MV-4-11 (cell line): ENCODE results near the gene ZNF592.

ENCODE experiments used
- DNase-seq: peaks from one replicate; lab custom pipeline; 2025; lab: John Stamatoyannopoulos, UW

Gene ZNF592

DNA sequence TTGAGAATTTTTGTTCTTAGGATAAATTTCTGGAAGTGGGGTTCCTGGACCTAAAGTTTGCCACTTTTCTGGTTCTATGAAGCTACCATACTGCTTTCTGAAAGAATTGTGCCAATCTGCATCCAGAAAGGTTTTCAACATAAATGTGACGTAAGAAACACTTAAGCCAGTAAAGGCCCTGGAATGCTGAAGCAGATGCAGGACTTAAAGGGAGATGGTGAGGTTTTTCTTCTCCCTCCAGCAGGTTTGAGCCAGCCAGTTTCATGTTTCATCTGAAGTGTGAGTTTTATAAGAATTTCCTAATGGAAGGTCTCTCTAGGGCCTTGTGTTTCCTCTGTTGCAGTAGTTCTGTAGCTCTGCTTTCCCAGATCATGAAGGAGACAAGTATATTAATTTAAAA, 33.1 kb downstream of the ZNF592 start:
- DNase-seq, result no peak

DNA sequence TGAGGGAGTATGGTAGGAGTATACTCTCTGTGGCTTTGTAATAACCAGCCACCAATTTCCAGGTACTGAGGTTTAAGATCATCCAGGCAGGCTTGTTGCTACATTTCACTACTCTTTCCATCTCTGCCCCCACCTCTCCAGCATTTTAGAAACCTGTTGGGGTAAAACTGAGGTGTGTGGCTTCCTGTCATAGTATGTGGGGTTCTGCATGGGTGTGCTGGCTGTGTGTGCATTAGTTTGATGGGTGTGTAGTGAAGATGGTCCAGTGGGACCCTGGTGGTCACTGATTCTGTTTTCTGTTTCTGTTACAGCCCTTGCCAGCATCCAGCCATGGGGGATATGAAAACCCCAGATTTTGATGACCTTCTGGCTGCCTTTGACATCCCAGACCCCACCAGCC, 34.0 kb downstream of the ZNF592 start:
- no peak for DNase-seq

DNA sequence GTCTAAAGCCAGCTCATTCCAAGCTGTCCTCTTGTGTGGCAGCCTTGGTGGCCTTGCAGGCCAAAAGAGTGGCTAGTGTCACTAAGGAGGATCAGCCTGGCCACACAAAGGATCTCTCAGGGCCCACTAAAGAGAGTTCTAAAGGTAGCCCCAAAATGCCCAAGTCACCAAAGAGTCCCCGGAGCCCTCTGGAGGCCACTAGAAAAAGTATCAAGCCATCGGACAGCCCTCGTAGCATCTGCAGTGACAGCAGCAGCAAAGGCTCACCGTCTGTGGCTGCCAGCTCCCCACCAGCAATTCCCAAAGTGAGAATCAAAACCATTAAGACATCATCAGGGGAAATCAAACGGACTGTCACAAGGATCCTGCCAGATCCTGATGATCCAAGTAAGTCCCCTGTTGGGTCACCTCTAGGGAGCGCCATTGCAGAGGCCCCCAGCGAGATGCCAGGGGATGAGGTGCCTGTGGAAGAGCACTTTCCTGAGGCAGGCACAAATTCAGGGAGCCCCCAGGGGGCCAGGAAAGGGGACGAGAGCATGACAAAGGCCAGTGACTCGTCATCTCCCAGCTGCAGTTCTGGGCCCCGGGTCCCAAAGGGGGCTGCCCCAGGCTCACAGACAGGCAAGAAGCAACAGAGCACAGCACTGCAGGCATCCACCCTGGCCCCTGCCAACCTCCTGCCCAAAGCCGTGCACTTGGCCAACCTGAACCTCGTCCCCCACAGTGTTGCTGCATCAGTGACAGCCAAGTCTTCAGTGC, 35.3 kb downstream of the ZNF592 start:
- DNase-seq, result no peak

DNA sequence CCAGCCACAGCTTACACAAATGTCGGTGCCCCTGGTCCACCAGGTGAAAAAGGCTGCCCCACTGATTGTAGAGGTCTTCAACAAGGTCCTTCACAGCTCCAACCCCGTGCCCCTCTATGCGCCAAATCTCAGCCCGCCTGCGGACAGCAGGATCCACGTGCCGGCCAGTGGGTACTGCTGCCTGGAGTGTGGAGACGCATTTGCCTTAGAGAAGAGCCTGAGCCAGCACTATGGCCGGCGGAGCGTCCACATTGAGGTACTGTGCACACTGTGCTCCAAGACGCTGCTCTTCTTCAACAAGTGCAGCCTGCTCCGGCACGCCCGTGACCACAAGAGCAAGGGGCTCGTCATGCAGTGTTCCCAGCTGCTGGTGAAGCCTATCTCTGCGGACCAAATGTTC, 35.9 kb downstream of the ZNF592 start:
- no peak for DNase-seq

DNA sequence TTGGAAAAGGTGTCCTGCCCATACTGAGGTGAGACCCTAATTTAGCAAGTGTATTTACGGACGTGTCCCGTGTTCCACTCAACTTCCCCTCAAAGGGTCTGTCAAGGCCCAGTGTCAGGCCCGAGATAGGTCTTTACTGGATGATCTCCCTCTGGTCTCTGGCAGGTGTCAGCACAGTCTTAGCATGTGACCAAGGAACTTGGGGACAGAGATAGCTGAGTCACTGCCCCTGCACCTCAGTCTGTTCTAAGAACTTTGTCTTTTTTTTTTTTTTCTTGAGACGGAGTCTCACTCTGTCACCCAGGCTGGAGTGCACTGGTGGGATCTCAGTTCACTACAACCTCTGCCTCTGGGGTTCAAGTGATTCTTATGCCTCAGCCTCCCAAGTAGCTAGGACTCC, 36.7 kb downstream of the ZNF592 start:
- DNase-seq, result no peak

DNA sequence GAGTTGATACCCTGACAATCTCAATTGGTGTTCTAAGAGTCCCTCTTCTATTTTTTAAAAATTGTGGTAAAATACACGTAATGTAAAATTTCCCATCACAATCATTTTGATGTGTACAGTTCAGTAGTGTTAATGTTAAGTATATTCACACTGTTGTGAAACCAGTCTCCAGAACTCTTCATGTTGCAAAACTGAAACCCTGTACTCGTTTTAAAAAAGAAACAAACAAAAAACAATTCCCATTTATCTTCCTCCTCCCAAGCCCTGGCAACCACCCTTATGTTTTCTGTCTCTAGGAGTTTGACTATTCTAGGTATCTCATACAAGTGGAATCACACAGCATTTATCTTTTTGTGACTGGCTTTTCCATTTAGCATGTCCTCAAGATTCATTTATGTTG, 40.1 kb downstream of the ZNF592 start:
- DNase-seq, result no peak

DNA sequence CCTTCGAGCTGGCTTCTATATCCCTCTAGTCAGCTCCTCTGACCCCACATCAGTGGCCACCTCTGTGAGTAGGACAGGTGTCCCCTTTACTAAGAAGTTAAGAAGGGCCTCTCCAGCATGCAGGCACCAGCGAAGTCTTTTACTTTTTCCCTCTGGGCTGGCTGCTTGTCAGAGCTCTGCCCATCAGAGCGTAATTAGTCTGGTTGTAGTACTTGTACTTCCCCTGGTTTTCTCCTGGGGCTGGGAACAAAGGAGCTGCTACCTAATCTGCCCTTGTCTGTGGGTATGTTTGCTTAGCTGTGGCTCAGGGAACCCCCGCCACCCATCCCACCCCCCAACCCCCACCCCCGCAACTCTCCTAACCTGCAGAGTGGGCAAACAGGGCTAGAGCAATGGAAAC, 41.4 kb downstream of the ZNF592 start:
- DNase-seq, result no peak

DNA sequence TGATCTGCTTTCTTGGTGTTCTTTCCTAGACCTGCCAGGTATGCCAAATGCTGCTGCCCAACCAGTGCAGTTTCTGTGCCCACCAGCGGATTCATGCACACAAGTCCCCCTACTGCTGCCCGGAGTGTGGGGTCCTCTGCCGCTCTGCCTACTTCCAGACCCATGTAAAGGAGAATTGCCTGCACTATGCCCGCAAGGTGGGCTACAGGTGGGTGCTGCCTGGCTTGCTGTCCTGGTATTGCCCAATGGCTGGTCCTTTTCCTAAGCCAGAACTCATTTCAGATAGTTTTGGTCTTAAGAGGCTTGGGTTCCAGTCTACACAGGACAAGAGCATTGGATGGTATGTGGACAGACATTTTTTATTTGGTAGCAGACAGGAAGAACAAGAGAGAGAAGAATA, 42.3 kb downstream of the ZNF592 start:
- no peak for DNase-seq

DNA sequence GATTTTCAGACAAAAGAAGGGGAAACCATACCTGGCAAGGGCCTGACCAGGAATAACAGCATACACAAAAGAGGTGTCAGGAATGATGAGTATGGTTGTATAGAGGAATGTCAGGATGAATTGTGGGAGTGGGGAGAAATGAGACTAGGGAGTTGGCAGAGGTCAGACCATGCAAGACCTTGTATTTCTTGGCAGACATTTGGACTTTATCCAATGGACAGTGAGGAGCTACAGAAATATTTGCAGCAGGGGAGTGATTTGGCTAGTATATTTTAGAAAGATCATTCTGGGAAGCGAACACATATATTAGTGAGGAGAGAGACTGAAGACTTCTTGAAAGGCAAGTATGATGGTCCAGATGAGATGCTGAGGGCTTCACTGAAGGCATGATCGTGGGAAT, 43.4 kb downstream of the ZNF592 start:
- DNase-seq, result no peak

DNA sequence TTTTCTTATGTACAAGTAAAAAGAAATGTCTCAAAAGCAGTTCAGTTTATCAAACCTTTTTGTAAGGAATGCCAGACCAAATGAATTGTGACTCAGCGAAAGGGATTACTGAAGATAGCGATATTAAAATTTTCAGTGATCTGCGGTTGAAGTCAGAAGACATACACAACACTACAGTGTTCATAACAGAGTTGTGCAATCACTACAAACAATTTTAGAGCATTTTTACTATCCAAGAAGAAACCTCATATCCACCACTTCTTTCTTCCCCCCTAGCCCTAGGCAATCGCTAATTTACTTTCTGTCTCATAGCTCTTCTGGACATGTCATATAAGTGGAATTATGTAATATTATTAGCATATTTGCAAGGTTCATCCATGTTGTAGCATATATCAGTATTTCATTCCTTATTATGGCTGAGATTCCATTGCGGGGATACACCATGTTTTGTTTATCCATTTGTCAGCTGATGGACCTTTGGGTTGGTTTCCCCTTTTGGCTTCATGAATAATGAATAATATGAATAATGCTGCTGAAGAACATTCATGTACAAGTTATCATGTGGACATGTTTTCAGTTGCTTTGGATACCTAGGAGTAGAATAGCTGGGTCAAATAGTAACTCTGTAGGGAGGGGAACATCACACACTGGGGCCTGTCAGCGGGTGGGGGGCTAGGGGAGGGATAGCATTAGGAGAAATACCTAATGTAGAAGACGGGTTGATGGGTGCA, 45.2 kb downstream of the ZNF592 start:
- no peak for DNase-seq

DNA sequence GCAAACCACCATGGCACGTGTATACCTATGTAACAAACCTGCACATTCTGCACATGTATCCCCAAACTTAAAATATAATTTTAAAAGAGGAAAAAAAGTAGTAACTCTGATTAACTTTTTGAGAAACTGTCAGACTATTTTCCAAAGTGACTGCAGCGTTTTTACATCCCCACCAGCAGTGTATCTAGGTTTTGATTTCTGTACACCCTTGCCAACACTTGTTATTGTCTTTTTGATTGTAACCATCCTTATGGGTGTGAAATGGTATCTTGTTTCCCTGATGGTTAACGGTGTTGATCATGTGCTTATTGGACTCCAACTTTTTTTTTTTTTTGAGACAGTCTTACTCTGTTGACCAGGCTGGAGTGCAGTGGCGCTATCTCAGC, 45.8 kb downstream of the ZNF592 start:
- no peak for DNase-seq

DNA sequence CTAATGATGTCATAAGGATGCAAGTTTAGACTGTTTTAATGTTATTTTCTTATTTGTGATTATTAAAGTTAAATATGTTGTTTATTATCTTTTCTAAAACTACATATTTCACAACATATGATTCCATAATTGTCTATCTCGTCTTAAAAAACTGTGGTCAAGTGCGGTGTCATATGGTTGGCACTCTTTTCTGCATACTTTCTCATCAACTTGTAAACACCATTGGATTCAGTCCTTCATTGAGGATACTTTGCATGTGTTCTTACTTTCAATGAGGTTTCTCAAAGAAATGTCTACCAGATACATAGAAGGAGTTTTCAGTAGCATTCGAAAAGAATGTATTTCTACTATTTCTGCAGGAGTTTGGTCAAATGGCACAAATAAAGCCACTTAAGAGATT, 46.8 kb downstream of the ZNF592 start:
- no peak for DNase-seq

DNA sequence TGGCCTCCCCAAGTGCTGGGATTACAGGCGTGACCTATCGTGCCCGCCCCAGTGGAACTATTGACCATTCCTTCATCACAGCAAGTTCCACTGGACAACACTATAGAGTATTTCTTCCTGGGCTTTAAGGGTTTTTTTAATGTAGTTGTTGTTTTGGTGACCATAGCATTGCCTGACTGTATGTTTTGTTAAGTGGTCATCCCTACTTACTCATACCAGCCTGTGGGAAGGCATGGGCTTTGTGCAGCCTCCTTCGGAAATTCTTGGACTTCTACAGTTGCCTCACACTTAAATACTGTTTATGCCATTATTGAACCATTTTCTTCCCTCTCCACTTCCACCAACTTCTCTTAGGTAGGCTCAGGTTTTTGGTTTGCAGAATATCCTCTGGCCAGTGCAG, 48.8 kb downstream of the ZNF592 start:
- no peak for DNase-seq

DNA sequence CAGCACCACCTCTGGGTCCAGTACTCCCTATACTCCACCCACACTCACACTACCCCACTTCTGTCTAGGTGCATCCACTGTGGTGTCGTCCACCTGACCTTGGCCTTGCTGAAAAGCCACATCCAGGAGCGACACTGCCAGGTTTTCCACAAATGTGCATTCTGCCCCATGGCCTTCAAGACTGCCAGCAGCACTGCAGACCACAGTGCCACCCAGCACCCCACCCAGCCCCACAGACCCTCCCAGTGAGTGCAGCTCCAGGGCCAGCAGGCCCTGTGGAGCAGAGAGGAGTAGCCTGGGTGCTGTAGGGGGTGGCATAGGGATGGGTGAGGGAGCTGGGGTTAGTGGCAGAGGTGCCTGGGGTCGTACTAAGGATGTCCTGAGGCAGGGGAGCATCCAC, 49.4 kb downstream of the ZNF592 start:
- DNase-seq, result no peak

DNA sequence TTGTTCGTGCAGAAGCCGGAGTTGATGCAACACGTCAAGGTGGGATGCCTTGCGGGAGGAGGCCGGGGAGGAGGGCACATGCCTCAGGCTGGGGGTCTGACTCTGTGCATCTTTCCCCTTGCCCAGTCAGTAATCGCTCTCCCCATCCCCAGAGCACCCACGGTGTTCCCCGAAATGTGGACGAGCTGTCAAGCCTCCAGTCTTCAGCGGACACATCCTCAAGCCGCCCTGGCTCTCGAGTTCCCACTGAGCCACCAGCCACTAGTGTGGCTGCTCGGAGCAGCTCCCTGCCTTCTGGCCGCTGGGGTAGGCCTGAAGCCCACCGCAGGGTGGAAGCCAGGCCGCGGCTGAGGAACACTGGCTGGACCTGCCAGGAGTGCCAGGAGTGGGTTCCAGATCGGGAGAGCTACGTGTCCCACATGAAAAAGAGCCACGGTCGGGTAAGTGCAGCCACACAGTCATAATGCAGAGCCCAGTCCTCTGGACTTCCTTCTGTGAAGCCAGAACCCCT, 50.1 kb downstream of the ZNF592 start:
- no peak for DNase-seq

DNA sequence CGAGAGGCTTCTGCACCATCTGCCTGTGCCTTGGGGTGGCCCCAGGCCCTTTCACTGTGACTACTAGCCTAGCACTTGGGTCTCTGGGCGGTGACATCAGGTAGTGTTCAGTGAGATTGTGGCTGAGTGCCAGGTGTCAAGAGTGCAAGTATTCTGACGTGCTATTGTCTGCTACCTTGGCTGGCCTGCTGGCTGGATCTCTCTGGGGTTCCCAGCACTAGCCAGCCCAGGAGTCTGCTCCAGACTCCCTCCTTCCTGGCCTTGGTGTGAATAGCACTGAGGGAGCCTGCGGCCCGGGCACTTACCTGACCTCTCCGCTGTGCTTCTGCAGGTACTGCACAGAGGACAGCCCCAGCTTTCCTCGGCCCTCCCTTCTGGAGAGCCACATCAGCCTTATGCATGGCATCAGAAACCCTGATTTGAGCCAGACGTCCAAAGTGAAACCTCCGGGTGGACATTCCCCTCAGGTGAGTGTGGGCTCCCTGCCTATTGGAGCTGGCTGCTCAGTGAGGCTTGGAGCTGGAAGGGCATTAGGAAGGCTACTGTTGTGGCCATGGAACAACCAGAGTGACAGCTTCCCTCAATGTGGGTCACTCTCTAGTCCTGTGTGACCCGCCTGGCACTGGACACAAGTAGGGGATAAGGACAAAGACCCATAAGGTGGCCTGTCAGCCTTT, 51.3 kb downstream of the ZNF592 start:
- no peak for DNase-seq

DNA sequence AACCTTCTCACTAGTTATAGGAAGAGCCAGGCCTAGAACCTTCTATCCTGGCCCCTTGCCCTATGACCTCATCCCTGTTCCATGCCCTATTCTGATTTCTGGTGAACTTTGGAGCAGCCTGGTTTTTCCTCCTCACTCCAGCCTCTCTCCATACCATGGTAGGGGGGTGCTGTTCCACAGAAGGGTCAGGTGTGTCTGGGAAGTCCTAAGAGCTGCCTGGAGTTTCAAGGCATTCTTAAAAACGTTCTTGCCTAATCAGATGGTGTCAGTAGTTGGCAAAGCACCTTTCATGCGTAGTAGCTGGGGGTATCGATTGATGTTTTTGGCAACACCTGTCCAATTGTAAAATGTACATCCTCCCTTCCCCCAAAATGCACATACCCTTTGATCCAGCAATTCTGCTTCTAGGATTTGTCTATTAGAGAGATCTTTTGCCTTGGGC, 52.0 kb downstream of the ZNF592 start:
- no peak for DNase-seq

DNA sequence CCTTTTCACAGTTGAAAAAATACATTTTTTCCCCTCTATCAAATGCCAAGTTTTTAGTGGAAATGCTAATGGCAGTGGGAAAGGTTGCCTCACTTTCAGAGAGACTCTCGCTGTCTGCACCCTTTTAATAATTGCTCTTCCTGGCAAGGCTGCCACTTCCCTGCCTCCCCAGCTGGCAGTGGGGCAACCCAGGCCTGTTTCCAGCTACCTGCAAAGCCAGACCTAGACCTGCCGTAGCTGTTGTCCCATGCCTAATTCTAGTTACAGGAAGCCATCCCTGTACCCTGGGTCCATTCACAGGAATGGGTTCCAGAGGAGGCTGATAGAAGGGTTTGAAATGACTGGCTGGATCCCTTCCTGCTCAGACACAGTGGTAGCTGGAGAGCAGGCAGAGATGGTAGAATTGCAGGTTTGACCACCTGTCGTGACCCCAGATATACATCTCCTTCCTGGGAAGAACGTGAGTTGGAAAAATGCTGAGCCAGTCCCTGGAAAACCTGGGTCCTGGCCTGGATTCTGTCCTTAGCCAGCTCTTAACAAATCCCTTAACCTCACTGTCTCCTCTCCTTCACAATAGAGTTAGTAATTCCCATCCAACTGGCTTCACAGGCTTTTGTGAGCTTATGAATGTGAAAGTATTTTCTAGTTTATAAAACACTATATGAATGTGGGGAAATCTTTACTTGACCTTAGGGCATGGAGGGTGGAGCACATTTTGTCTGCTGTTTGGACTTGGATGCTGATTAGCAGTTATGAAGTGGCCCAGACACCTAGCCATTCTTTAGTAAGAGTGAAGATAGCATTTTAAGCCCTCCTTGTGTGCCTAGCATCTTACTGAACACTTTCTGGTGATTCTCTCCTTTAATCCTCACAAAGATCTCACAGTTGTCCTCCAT, 55.9 kb downstream of the ZNF592 start:
- DNase-seq, result no peak

DNA sequence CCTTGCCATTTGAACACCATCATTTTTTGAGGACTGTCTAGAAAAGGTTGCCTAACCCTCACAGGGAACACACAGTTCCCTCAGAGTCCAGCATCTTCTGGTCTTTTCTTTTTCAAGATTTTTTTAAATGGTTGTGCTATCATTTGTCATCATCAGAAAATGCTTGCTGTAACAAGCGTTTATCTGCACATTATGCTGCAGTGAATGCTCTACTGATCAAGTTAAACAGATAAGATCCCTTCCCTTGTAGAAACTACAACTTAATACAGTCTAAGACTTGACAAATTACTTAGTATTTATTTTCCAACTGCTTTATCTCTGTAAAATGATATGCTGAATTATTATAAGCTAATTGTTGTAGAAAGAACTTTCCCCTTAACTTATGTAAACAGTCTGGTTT, 56.8 kb downstream of the ZNF592 start:
- no peak for DNase-seq

DNA sequence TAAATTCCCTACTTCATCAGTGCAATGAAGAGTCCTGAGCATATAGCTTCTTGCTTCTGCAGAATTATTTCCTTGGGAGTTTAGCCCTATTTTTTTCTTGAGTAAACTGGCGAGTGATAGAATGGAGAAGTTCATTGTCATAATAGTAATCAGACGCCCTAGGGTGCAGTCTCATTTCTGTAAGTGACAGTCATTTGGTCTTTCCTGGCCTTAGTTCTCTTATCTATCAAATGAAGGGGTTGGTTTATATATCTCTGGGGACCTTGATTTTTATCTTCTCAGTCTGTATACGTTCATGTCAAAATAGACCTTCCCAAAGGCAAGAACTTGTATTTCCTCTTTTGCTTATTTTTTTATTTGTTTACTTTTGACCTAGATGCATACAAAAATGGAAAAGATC, 58.8 kb downstream of the ZNF592 start:
- DNase-seq, result peak; percentile 11

DNA sequence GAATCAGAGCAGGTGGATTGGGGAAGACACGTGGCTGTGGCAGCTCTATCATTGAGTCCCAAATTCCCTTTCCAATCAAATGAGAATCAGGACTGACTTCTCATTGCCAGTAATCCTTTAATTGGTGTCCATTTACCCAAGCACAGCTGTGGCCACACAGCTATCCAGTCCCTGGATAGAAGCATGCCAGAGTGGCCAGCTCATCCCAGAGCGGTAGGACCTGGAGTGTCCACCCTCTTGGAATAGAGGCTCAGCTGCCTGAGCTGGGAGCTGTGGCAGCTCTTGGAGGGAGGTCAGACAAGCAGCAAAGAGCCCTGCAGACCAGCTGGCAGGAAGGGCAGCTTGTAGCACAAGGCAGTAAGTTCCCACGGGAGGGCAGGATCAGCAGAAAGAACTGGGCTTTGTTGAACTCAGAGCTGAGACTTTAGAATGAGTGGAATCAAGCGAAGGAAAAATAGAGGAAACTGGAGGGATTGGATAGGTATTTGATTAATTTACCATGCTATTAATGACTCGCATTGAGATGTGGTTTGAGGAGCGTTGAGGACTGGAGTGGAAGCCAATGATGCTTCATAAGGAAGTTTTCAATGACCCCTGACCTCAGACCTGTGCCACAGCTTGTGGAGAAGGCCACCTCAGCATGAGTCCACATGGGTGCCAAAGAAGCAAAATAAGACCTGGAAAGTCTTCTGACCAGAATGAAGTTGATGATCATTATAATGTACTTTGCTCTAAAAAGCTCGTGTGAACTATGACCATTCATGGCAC, 61.9 kb downstream of the ZNF592 start:
- no peak for DNase-seq
